ENCODE measurements around the gene POLD1.
A peak's percentile ranks its signal among the peaks of the same experiment; 100 is the strongest.

The POLD1 gene

GRCh38 chr19:50418176-50419021, 34.3 kb downstream of the POLD1 start, which contains the start of gene SPIB:
Gene SPIB (plus strand): TSS chr19:50418938. CDS start chr19:50418963, 25 bp downstream.
- no peak for DNase-seq (ENCODE audit: low read depth)

GRCh38 chr19:50419022-50419579, 35.0 kb downstream of the POLD1 start:
- DNase-seq (ENCODE audit: low read depth), result no peak

- no peak for DNase-seq (ENCODE audit: low read depth)
These were observed 35.5 kb downstream of the POLD1 start for GRCh38 chr19:50419580-50420035.

- DNase-seq (ENCODE audit: low read depth), result no peak
These were observed 36.0 kb downstream of the POLD1 start for GRCh38 chr19:50420127-50420526.

- DNase-seq (ENCODE audit: low read depth), result no peak
These were observed 36.7 kb downstream of the POLD1 start for GRCh38 chr19:50420808-50421207.

GRCh38 chr19:50422397-50423278, 38.5 kb downstream of the POLD1 start:
- DNase-seq (ENCODE audit: low read depth), result no peak

- DNase-seq (ENCODE audit: low read depth), result no peak
These were observed 39.3 kb downstream of the POLD1 start for GRCh38 chr19:50423279-50424113.

GRCh38 chr19:50425581-50425980, 41.4 kb downstream of the POLD1 start:
- DNase-seq (ENCODE audit: low read depth), result no peak

- no peak for DNase-seq (ENCODE audit: low read depth)
These were observed 43.3 kb downstream of the POLD1 start for GRCh38 chr19:50427318-50427925.

- no peak for DNase-seq (ENCODE audit: low read depth)
These were observed 43.9 kb downstream of the POLD1 start for GRCh38 chr19:50427997-50428425.

GRCh38 chr19:50428772-50429463, 44.8 kb downstream of the POLD1 start:
- DNase-seq (ENCODE audit: low read depth), result no peak

- DNase-seq (ENCODE audit: low read depth), result no peak
These were observed 46.8 kb downstream of the POLD1 start for GRCh38 chr19:50430888-50431342.

- peak; percentile 90 for DNase-seq (ENCODE audit: low read depth)
These were observed 47.4 kb downstream of the POLD1 start for GRCh38 chr19:50431343-50432220.

- DNase-seq (ENCODE audit: low read depth), result no peak
These were observed 48.3 kb downstream of the POLD1 start, which contains the start of gene MYBPC2 for GRCh38 chr19:50432221-50433028. Gene MYBPC2 (plus strand): TSS chr19:50432892. CDS start chr19:50432954, 62 bp downstream.

- no peak for DNase-seq (ENCODE audit: low read depth)
These were observed 49.3 kb downstream of the POLD1 start for GRCh38 chr19:50433201-50434180.

GRCh38 chr19:50434525-50434924, 50.4 kb downstream of the POLD1 start:
- DNase-seq (ENCODE audit: low read depth), result no peak

- no peak for DNase-seq (ENCODE audit: low read depth)
These were observed 51.1 kb downstream of the POLD1 start for GRCh38 chr19:50435221-50435620.
